ENCODE measurements around the gene TCP11.

Gene TCP11

DNA sequence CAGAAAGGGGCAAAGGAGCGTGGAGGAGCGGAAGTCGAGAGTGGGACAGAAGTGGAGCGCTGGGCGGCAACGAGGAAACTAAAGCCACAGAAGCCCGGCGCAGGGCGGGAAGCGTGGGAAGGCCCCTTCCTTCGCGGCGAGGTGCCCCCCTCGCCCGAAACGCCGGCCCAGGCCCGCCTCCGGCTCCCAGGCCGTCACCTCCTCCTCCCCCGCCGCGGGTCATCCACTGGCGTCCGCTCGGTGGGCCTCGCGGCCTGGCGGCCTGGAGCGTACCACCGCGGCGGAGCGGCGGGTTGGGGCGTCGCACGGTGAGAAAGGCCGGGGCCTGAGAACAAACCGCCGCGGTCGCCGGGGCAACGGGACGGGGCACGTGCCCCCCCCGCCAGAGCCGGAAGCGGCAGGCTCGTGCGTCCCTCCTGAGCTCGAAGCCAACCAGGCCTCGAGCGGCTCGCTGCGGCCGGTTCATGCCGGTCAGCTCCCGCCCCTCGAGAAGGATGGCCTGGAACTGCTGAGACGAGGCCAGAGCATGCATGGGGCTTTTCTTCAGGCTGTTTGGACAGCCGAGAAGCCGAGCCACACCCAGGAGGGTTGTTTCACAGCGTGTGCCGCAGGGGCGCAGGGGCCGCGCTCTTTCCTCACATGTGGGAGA lies at the start of gene TCP11:
Gene TCP11, minus strand, starts transcription at position 333 of the 649 bp plus-strand sequence. CDS start 469 bp downstream, outside the sequence.
- TF ChIP-seq, protein P1, sequence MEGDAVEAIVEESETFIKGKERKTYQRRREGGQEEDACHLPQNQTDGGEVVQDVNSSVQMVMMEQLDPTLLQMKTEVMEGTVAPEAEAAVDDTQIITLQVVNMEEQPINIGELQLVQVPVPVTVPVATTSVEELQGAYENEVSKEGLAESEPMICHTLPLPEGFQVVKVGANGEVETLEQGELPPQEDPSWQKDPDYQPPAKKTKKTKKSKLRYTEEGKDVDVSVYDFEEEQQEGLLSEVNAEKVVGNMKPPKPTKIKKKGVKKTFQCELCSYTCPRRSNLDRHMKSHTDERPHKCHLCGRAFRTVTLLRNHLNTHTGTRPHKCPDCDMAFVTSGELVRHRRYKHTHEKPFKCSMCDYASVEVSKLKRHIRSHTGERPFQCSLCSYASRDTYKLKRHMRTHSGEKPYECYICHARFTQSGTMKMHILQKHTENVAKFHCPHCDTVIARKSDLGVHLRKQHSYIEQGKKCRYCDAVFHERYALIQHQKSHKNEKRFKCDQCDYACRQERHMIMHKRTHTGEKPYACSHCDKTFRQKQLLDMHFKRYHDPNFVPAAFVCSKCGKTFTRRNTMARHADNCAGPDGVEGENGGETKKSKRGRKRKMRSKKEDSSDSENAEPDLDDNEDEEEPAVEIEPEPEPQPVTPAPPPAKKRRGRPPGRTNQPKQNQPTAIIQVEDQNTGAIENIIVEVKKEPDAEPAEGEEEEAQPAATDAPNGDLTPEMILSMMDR (IDR thresholded peaks at IDR 0.05): no peak

DNA sequence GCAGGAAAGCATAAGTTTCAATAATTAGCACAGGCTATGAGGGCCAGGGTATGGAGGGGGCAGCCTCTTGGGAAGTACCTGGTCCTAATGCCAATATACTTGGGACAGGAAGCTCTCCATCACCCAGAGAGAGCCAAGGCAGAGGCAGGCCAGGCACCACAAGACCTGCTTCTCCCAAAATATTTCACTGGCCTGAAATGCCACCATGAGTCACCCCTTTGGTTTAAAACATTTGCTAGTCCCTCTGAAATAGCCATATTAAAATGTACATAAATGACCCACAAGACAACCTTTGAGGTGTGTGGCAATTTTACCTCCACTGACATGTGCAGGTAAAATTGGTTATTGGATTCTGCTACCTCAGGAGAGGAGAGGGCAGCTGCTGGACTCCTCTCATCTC lies 49.2 kb upstream of the TCP11 start:
- TF ChIP-seq, protein P1 (IDR thresholded peaks at IDR 0.05): no peak

DNA sequence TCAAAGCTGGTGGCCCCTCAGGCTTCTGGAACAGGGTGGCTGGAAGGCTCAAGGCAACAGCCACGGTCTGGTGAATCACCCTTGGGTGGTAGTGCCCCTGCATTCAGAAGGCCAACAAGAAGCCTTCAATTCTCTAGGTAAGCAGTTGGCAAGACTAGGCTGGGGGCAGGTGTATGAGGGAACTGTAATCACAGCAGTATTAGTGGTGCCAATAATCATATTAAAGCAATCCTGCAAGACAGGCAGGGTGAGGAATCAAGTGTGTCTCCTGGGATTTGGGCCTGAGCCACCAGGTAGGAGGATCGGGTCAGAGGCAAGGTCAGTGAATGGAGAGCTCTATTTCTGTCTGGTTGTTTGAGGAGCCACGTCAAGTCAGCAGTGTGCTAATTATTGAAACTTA lies 47.7 kb upstream of the TCP11 start:
- TF ChIP-seq, protein P1 (IDR thresholded peaks at IDR 0.05): no peak

DNA sequence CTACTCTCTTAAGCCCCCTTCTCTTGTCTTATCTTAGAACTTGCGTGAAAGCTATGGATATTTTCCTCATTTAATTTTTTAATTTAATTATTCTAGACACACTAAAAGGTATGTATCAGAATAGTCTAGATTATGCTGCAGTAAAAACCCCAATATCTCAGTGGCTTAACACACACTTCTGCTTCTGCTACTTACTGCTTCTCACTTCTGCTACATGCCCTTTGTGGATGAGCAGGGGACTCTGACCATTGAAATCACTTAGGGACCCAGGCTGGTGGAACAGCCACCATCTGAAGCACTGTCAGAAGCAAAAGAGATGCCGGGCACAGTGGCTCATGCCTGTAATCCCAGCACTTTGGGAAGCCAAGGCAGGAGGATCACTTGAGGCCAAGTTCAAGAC lies 45.4 kb upstream of the TCP11 start:
- TF ChIP-seq, protein P1 (IDR thresholded peaks at IDR 0.05): no peak

DNA sequence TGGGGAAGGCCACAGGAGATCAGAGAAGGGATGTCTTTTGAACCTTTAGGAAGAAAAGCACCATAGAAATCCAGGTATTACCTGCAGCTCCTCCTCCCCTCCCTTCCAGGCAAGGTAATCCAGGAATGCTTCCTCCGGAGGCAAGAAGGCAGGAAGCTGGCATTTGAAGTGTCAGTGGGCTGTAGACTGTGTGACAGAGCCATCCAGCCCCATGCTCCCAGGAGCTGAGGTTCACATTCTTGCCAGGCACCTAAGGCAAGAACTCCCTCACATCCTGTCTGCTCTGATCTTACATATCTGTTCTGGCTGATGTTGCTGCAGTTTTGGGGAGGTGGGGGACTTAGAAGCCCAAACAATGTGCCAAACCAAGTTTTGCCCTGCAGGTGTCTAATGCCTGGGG lies 44.8 kb upstream of the TCP11 start:
- TF ChIP-seq, protein P1 (IDR thresholded peaks at IDR 0.05): no peak

DNA sequence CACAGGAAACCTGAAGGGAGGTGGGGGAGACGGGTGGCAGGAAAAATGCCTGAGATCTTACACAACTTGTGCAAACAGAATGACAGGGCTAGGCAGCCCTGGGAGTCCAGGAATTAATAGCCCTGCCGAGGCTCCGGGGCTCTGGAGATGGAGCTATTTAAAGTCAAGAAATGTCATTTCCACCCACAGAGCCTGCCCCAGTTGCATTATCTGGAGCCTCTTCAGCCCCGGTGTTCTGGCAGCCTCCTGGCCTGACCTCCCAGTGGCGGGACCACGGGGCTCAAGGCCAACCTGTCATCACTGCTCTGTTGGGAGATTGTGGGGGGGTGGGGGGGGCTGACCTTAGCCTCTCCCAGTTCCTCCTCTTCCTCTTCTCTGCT lies 44.2 kb upstream of the TCP11 start:
- TF ChIP-seq, protein P1 (IDR thresholded peaks at IDR 0.05): no peak

DNA sequence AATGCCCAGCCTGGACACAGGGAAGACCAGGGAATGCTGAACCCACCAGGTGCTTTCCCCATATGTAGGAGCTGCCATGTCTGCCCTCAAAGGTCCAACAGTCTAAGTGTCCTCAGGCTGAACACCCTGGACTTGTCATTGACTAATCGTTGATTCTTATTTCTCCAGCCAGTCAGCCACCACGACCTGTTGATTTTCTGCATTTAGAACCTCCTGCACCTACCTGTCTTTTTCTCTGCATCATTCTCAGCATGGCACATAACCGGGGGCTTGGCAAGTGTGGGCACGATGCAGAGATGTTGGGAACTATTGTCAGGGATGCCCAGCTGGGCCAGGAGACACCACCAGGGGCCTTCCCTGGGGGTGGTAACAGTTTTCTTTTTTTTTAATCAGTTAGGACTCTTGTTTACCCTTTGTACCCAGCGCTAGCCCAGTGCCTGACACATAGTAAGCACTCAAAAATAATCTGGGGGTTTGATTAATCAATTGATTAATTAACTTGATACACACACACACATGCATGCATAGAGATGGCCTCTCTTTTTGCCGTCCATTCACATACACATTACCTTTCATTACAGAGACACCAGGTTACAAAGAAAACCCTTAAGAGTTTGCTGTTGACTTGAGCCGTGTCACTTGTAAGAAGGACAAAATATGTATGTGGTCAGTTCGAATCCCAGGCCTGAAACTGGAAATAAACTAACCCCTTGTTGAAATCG lies 43.6 kb upstream of the TCP11 start:
- TF ChIP-seq, protein P1 (IDR thresholded peaks at IDR 0.05): no peak

Data from LNCAP (cell line).